IMR-90 (cell line): ENCODE results near the gene FLRT1. TPM values are rescaled to one million over a fixed set of nuclear protein-coding genes. Genes with fewer than 3 reads are reported as not detected.

Experiments used
- ATAC-seq: fragments of 200-7000 bp; cut with Tn5 transposase; 2 replicates; pipeline ENCODE4 v1.9.1; 2020; ENCODE audit warnings: low read depth, mild to moderate bottlenecking, moderate library complexity
- Bru-seq: library from RNA; stranded (reverse); fragments of 400-500 nt; gene quantifications from one replicate; lab custom pipeline; 2021; lab: Mats Ljungman, UMichigan
- BruChase-seq, 2 experiments: library from RNA; stranded (reverse); fragments of 400-500 nt; gene quantifications; one replicate each; lab custom pipeline; 2021; lab: Mats Ljungman, UMichigan
- BruUV-seq: library from RNA; stranded (reverse); fragments of 400-500 nt; replicated peaks from 2 replicates; lab custom pipeline; 2021; lab: Mats Ljungman, UMichigan
- CTCF ChIA-PET: fragments of 300-600 bp; formaldehyde crosslinking; extraction: SDS; loops from one replicate; lab custom pipeline; 2021; ENCODE audit warnings: antibody characterized with exemption; lab: Yijun Ruan, JAX
- POLR2A ChIA-PET: fragments of 300-600 bp; sonication (Branson Sonifier 250); formaldehyde crosslinking; loops from one replicate; lab custom pipeline; 2022; ENCODE audit warnings: antibody characterized with exemption; ENCODE audit not compliant: unreplicated experiment; lab: Charles Lee
- DNase-seq: peaks from one replicate; pipeline ENCODE4 v3.0.0; 2013
- H2AFZ ChIP-seq: replicated peaks from 2 replicates; pipeline ENCODE3; 2013; ENCODE audit warnings: low read length, mild to moderate bottlenecking; ENCODE audit not compliant: poor library complexity
- H2AK5ac ChIP-seq: 2 replicates; pipeline ENCODE4 v1.6.1; 2013; ENCODE audit warnings: low read depth, low read length, inconsistent platforms
- H2AK9ac ChIP-seq: replicated peaks from 2 replicates; pipeline ENCODE3; 2013; ENCODE audit warnings: mild to moderate bottlenecking, low read depth, low read length, moderate library complexity; ENCODE audit not compliant: poor library complexity
- H2BK120ac ChIP-seq: 2 replicates; pipeline ENCODE4 v1.6.1; 2013; ENCODE audit warnings: low read depth, low read length, inconsistent platforms
- H2BK15ac ChIP-seq: 3 replicates; pipeline ENCODE4 v1.6.1; 2013; ENCODE audit warnings: low read depth, low read length, inconsistent platforms
- H2BK20ac ChIP-seq: 2 replicates; pipeline ENCODE4 v1.6.1; 2013; ENCODE audit warnings: low read depth, mild to moderate bottlenecking, inconsistent platforms, low read length, moderate library complexity
- H2BK5ac ChIP-seq: 2 replicates; pipeline ENCODE4 v1.6.1; 2013; ENCODE audit warnings: mild to moderate bottlenecking, low read depth, low read length, inconsistent platforms; ENCODE audit not compliant: poor library complexity, severe bottlenecking
- H3K14ac ChIP-seq: replicated peaks from 2 replicates; pipeline ENCODE4 v1.6.1; 2013; ENCODE audit warnings: low read depth, low read length, inconsistent platforms
- H3K18ac ChIP-seq: 2 replicates; pipeline ENCODE4 v1.6.1; 2013; ENCODE audit warnings: low read depth, low read length, control low read depth
- H3K23ac ChIP-seq: 2 replicates; pipeline ENCODE4 v1.6.1; 2013; ENCODE audit warnings: low read depth, low read length, inconsistent platforms
- H3K27ac ChIP-seq: 2 replicates; pipeline ENCODE4 v1.5.1; 2013; ENCODE audit warnings: mild to moderate bottlenecking, control low read depth, low read length; ENCODE audit not compliant: insufficient read depth
- H3K27me3 ChIP-seq: 2 replicates; pipeline ENCODE4 v1.6.1; 2013; ENCODE audit warnings: low read length; ENCODE audit not compliant: control insufficient read depth, insufficient read depth
- H3K36me3 ChIP-seq: 2 replicates; pipeline ENCODE4 v1.6.1; 2013; ENCODE audit warnings: low read length, mixed read lengths; ENCODE audit not compliant: control insufficient read depth, insufficient read depth
- H3K4ac ChIP-seq: 2 replicates; pipeline ENCODE4 v1.6.1; 2013; ENCODE audit warnings: low read depth, low read length, inconsistent platforms
- H3K4me1 ChIP-seq: 2 replicates; pipeline ENCODE4 v1.6.1; 2013; ENCODE audit warnings: low read length, mixed read lengths; ENCODE audit not compliant: control insufficient read depth, insufficient read depth
- H3K4me2 ChIP-seq: 2 replicates; pipeline ENCODE4 v1.6.1; 2013; ENCODE audit warnings: low read depth, mild to moderate bottlenecking, control low read depth, low read length, moderate library complexity
- H3K4me3 ChIP-seq: 2 replicates; pipeline ENCODE4 v1.5.1; 2013; ENCODE audit warnings: low read depth, mild to moderate bottlenecking, control low read depth, low read length, moderate library complexity; ENCODE audit not compliant: insufficient read depth
- H3K56ac ChIP-seq: 2 replicates; pipeline ENCODE4 v1.6.1; 2013; ENCODE audit warnings: low read length, inconsistent platforms; ENCODE audit not compliant: insufficient read depth; ENCODE audit errors: extremely low read depth
- H3K79me1 ChIP-seq, 2 experiments: 2 replicates each; pipeline ENCODE4 v1.6.1; 2013; ENCODE audit warnings: low read length in 2 of 2, inconsistent platforms in 1 of 2, low read depth in 1 of 2
- H3K9ac ChIP-seq: 2 replicates; pipeline ENCODE4 v1.6.1; 2013; ENCODE audit warnings: low read depth, low read length, control low read depth
- H3K9me1 ChIP-seq: 2 replicates; pipeline ENCODE4 v1.6.1; 2013; ENCODE audit warnings: low read length, inconsistent platforms; ENCODE audit not compliant: insufficient read depth
- H3K9me3 ChIP-seq: 2 replicates; pipeline ENCODE4 v1.6.1; 2013; ENCODE audit warnings: low read length; ENCODE audit not compliant: control insufficient read depth, insufficient read depth
- H4K20me1 ChIP-seq: 2 replicates; pipeline ENCODE4 v1.6.1; 2013; ENCODE audit warnings: low read length, inconsistent platforms; ENCODE audit not compliant: insufficient read depth
- H4K5ac ChIP-seq: 2 replicates; pipeline ENCODE4 v1.6.1; 2013; ENCODE audit warnings: mild to moderate bottlenecking, low read depth, low read length, control low read depth
- H4K8ac ChIP-seq, 2 experiments: 2 replicates each; pipeline ENCODE4 v1.6.1; 2013; ENCODE audit warnings: low read depth in 2 of 2, low read length in 2 of 2, control low read depth in 1 of 2, inconsistent platforms in 1 of 2
- H4K91ac ChIP-seq: 2 replicates; pipeline ENCODE4 v1.6.1; 2013; ENCODE audit warnings: low read depth, low read length, inconsistent platforms; ENCODE audit not compliant: insufficient read depth
- MAZ ChIP-seq: IDR thresholded peaks from 2 replicates; pipeline ENCODE4 v1.6.1; 2012; ENCODE audit warnings: low read depth, mild to moderate bottlenecking, low read length, improper control_type of control experiment, moderate library complexity, borderline replicate concordance
- NFE2L2 ChIP-seq: fragments of 150-350 bp; IDR thresholded peaks from 2 replicates; pipeline ENCODE4 v1.6.1; 2016; ENCODE audit warnings: low read depth, mild to moderate bottlenecking, low read length
- WGBS, 2 experiments: methylation state at CpG; one replicate each; pipeline versions ENCODE4 v1.1.5 to v1.1.7; 2013; ENCODE audit warnings: missing lambda C conversion rate in 2 of 2; ENCODE audit not compliant: insufficient read length in 1 of 2; ENCODE audit errors: extremely low coverage in 2 of 2; 5-methylcytosine and 5-hydroxymethylcytosine counted together
- dilution Hi-C: fragments of 300-500 bp; cut with HindIII; formaldehyde crosslinking; loops from one replicate; pipeline ENCODE4 v1.14.3; 2018; ENCODE audit warnings: low sequenced_read_pairs; ENCODE audit not compliant: unreplicated experiment
- in situ Hi-C: fragments of 300-500 bp; cut with MboI; formaldehyde crosslinking; loops from 3 replicates; pipeline ENCODE4 v1.14.3; 2019; ENCODE audit warnings: low sequenced_read_pairs, inconsistent platforms, mixed read lengths
- intact Hi-C: fragments of 100-400 bp; cut with micrococcal nuclease; formaldehyde crosslinking; loops from 2 replicates; pipeline ENCODE4 v1.10.0; 2022
- long read RNA-seq: library from polyadenylated mRNA; unstranded; transcript quantifications from one replicate; pipeline ENCODE4 v2.0.0, GENCODE V29; 2021; ENCODE audit not compliant: unreplicated experiment
- polyA plus RNA-seq, 3 experiments: library from polyadenylated mRNA; depleted of rRNA; stranded (reverse); fragments of >200 nt; gene quantifications; 2 replicates each; pipeline ENCODE4 v1.2.3, GENCODE V29; 2012; ENCODE audit warnings: low replicate concordance in 1 of 3
- total RNA-seq: library from RNA; depleted of rRNA; stranded (reverse); fragments of >200 nt; gene quantifications from 2 replicates; pipeline ENCODE4 v1.2.3, GENCODE V29; 2012; rRNA removed

FLRT1 gene
- total RNA-seq, result under 0.01 TPM in 2 replicates
- polyA plus RNA-seq (2012; rRNA removed), result 0.07 TPM in 1 of 2 replicates, not detected in the other
- polyA plus RNA-seq (2012; cell fraction: cytosol; rRNA removed), result 0.08 TPM in 1 of 2 replicates, not detected in the other
- 0.02 and 0.05 TPM in 2 replicates for polyA plus RNA-seq (2012; cell fraction: nucleus; rRNA removed; ENCODE audit: low replicate concordance)
- percentile 24 among the genes with signal in this experiment for Bru-seq, nascent RNA
- percentile 21 among the genes with signal in this experiment for BruChase-seq, experiment 1, labeled RNA remaining after a 6-hour chase
- percentile 19 among the genes with signal in this experiment for BruChase-seq, experiment 2, labeled RNA remaining after a 2-hour chase
- long read RNA-seq, partial matches to known transcripts, result 0 of 2 reads
- long read RNA-seq, other reads (novel, unspliced or antisense), result 2 of 2 reads

DNA sequence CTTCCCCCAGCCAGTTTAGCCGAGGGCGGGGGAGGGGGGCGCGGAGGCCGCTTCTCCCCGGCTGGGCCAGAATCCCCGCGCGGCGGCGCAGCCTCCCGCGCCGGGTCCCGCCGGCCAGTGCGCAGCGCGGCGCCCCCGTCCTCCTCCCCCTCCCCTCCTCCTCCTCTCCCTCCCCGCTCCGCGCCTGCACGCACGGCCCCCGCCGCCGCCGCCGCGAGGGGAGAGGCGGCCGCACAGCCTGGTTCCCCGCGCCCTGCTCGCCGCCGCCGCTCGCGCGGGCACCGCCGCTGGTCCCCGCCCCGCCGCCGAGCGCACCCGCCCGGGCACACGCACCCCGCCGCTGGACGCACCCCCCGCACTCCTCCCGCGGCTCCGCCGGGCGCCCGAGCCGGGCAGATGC is at the start of gene FLRT1:
Gene FLRT1 (plus strand): TSS at position 356 of the 400 bp plus-strand sequence. CDS start 80,337 bp downstream, outside the sequence.
- BruUV-seq, result no TSS peak
- no peak for TF ChIP-seq MAZ
- TF ChIP-seq NFE2L2, result no peak

More for the DNA sequence above, at the start of gene FLRT1:
- Histone ChIP-seq H2AK9ac (peak within 1 kb of the TSS; percentile 89), H2BK120ac (0 out of 2 replicates have a peak within 1 kb of the TSS, but pooled peaks have one; percentile 48), H4K20me1 (0 out of 2 replicates have a peak, but pooled peaks cover 3% of the 10 kb centered on the region), H2AFZ (peak within 1 kb of the TSS; percentile 78), H4K8ac (no peak within 1 kb of the TSS), H3K9me1 (peaks cover 3% of the 10 kb centered on the region; the same call in 1 of the 2 replicates), H2BK5ac (no peak within 1 kb of the TSS), H2BK20ac (0 out of 2 replicates have a peak within 1 kb of the TSS, but pooled peaks have one; percentile 7), H3K9ac (no peak within 1 kb of the TSS), H3K18ac (no peak within 1 kb of the TSS), H3K36me3 (no peaks in the 10 kb centered on the region), H3K4me1 (peaks cover 8% of the 10 kb centered on the region; the same call in 1 of the 2 replicates), H4K91ac (no peak within 1 kb of the TSS), H2AK5ac (peak within 1 kb of the TSS; percentile 80; the same call in 1 of the 2 replicates), H3K4ac (no peak within 1 kb of the TSS; the same call in 1 of the 2 replicates), H4K5ac (no peak within 1 kb of the TSS), H3K27me3 (peaks cover 12% of the 10 kb centered on the region), H3K9me3 (no peaks in the 10 kb centered on the region), H3K27ac (no peak within 1 kb of the TSS), H3K4me2 (peak within 1 kb of the TSS; percentile 74), H3K23ac (peak within 1 kb of the TSS; percentile 47; the same call in 1 of the 2 replicates), H2BK15ac (no peak within 1 kb of the TSS), H3K79me1 (no peaks in the 10 kb centered on the region), H3K4me3 (peak within 1 kb of the TSS; percentile 47), H3K56ac (no peak within 1 kb of the TSS), H3K14ac (no peak within 1 kb of the TSS)
- in situ Hi-C loops, result no loop called here
- DNase-seq (no peak), ATAC-seq (0 out of 2 replicates have a peak, but pooled peaks have one; percentile 12)
- WGBS, 2 experiments, result 1% methylated on average over 17 of the region's 64 CpGs; no CpG with 5 or more reads in 1 of the 2 experiments
- CTCF ChIA-PET, result no interaction called here
- dilution Hi-C loops, result no loop called here
- intact Hi-C loops, result no loop called here
- POLR2A ChIA-PET, result interaction anchor here (0.5 kb wide), 1 partner anchor 17 kb away, joined by 4 read pairs; no protein-coding TSS in a partner anchor
